ENCODE data around the gene BST2. TPM values are rescaled to one million over a fixed set of nuclear protein-coding genes. Genes with fewer than 3 reads are reported as not detected.

Gene BST2
- total RNA-seq, 2 donors from 2014 or later, result 12.8 to 15.6 TPM

- no peak overlapping the region for H3K27ac ChIP-seq
These were observed 14.6 kb downstream of the BST2 start for GRCh38 chr19:17390665-17391370.

GRCh38 chr19:17389957-17390664 lies 15.3 kb downstream of the BST2 start:
- intact Hi-C loops (cut with DNase I), result loop anchor here (5.0 kb wide), 2 partner anchors 77 to 98 kb away; no protein-coding TSS in a partner anchor
- H3K4me1 ChIP-seq, result peaks cover 6% of the 10 kb centered on the region
- DNase-seq, result no peak
- H3K4me3 ChIP-seq, result peak overlapping the region; percentile 35
- no peaks in the 10 kb centered on the region for H3K36me3 ChIP-seq
- H3K27me3 ChIP-seq, result peaks cover 12% of the 10 kb centered on the region
- no peak overlapping the region for H3K27ac ChIP-seq
- H3K9me3 ChIP-seq, result no peaks in the 10 kb centered on the region
- peak overlapping the region in 1 of 2 donors; percentile 45 for H3K9ac ChIP-seq (ENCODE audit: low read depth in 2 of 2, low read length in 2 of 2)
- TF ChIP-seq, protein P1, sequence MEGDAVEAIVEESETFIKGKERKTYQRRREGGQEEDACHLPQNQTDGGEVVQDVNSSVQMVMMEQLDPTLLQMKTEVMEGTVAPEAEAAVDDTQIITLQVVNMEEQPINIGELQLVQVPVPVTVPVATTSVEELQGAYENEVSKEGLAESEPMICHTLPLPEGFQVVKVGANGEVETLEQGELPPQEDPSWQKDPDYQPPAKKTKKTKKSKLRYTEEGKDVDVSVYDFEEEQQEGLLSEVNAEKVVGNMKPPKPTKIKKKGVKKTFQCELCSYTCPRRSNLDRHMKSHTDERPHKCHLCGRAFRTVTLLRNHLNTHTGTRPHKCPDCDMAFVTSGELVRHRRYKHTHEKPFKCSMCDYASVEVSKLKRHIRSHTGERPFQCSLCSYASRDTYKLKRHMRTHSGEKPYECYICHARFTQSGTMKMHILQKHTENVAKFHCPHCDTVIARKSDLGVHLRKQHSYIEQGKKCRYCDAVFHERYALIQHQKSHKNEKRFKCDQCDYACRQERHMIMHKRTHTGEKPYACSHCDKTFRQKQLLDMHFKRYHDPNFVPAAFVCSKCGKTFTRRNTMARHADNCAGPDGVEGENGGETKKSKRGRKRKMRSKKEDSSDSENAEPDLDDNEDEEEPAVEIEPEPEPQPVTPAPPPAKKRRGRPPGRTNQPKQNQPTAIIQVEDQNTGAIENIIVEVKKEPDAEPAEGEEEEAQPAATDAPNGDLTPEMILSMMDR (IDR thresholded peaks at IDR 0.05), result no peak

More at GRCh38 chr19:17390665-17391370, 14.6 kb downstream of the BST2 start:
- Histone ChIP-seq H3K4me1 (peaks cover 6% of the 10 kb centered on the region), H3K9ac (ENCODE audit: low read depth in 2 of 2, low read length in 2 of 2) (peak overlapping the region; percentile 43 to 45), H3K36me3 (no peaks in the 10 kb centered on the region), H3K9me3 (no peaks in the 10 kb centered on the region), H3K4me3 (peak overlapping the region; percentile 35), H3K27me3 (peaks cover 12% of the 10 kb centered on the region)
- TF ChIP-seq, protein P1 (IDR thresholded peaks at IDR 0.05), result peak; percentile 61
- intact Hi-C loops (cut with DNase I), result loop anchor here (5.0 kb wide), 1 partner anchor 76 kb away; no protein-coding TSS in a partner anchor
- peak; percentile 89 for DNase-seq

DNA sequence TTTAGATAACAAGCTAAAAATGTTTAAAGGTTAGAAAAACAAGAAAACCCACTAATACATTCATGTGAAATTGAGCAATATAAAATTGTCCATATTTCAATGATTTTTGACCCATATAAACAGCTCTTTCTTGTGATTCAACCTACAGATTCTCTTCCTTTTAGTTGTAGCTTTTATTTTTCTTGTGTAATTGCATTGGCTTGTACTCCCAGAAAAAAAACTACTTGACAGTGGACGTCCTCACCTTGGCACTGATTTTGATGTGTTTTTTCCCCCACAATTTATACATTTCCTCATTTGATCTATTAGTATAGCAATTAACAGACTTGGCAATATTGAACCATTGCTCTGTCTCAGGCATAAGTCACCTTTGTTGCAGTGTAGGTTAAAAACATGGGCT lies 16.1 kb downstream of the BST2 start:
- DNase-seq, result no peak
- Histone ChIP-seq H3K36me3 (no peaks in the 10 kb centered on the region), H3K9me3 (no peaks in the 10 kb centered on the region), H3K27me3 (peaks cover 12% of the 10 kb centered on the region), H3K9ac (ENCODE audit: low read depth in 2 of 2, low read length in 2 of 2) (no peak overlapping the region), H3K27ac (no peak overlapping the region), H3K4me3 (no peak overlapping the region), H3K4me1 (peaks cover 6% of the 10 kb centered on the region)
- intact Hi-C loops (cut with DNase I), result loop anchor here (5.0 kb wide), 1 partner anchor 97 kb away; no protein-coding TSS in a partner anchor
- TF ChIP-seq, protein P1 (IDR thresholded peaks at IDR 0.05), result no peak

GRCh38 chr19:17385878-17386611 lies 19.4 kb downstream of the BST2 start:
- TF ChIP-seq, protein P1 (IDR thresholded peaks at IDR 0.05), result peak; percentile 89
- Histone ChIP-seq H3K27me3 (no peaks in the 10 kb centered on the region), H3K4me3 (no peak overlapping the region), H3K27ac (no peak overlapping the region), H3K36me3 (no peaks in the 10 kb centered on the region), H3K9me3 (no peaks in the 10 kb centered on the region), H3K4me1 (no peaks in the 10 kb centered on the region), H3K9ac (ENCODE audit: low read depth in 2 of 2, low read length in 2 of 2) (no peak overlapping the region)
- peak; percentile 63 for DNase-seq
- intact Hi-C loops (cut with DNase I), result loop anchor here (2.0 to 5.0 kb wide), 2 partner anchors 41 to 94 kb away; no protein-coding TSS in a partner anchor

Data from colonic mucosa (tissue), 4 donors.